GM18520 (cell line): ENCODE measurements around the gene TMEM212.

ENCODE experiments used
- ATAC-seq: cut with Tn5 transposase; IDR thresholded peaks from one replicate; pipeline ENCODE4 v1.9.1; 2021; ENCODE audit not compliant: unreplicated experiment

Gene TMEM212

DNA sequence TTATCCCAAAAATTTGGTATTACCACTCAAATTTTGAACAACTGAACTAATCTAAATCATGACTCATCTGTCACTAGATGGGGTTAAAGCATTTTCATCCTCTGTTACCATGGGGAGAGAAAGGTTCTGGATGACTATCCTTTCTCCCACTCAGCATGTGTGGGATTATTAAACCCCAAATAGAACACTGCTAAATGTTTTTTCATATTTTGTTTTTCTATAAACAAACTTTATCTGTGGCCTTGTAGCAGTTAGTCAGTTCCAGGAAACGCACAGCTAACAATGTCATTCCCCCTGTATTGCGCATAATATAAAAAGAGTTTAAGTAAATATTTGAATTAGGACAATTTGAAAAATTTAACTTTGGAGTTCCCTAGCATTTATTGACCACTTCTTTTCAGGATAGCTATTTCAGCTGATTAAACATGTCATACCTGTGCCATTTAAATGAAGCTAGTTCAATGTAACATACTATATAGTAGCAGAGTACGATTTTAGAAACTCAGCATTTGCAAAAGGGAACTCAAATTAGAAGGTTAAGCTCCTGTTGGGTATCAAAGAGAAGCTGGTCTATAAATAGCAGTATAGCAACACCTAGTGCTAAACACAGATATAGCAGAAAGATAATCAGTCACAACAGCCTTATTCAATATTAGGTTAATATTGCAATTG lies 9.2 kb upstream of the TMEM212 start:
- no peak for ATAC-seq

DNA sequence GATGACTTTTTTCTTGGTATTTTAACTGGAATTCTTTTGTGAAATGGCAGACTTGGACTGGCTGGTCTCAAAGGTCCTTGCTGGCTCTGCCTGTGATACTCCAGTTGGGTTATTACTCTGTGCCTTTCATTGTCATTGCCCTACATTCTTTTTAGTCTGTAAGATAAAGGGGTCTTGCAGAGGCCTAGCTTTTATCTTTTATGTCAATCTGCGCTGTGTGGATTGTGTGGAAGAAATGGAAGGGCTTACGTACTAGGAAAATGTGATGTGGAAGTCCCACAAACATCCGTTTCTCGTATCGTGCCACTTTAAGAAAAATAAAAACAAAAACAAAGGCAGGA lies 8.7 kb upstream of the TMEM212 start:
- no peak for ATAC-seq

- ATAC-seq: no peak
These were observed 8.0 kb upstream of the TMEM212 start for GRCh38 chr3:171835116-171835515.

DNA sequence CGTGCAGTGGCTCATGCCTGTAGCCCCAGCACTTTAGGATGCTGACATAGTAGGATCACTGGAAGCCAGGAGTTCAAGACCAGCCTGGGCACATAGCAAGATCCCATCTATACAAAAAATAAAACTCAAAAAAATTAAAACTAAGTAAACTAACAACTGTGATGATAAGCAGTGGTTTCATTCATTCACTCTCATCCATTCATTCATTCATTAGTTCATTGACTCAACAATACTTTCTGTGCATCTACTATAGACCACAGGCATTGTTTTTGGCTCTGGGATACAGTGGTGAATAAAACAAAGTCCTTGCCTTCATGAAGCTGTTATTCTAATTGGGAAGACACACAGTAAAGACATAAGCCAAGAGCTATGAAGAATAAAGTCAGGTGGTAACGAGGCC lies 7.5 kb upstream of the TMEM212 start:
- ATAC-seq: no peak

DNA sequence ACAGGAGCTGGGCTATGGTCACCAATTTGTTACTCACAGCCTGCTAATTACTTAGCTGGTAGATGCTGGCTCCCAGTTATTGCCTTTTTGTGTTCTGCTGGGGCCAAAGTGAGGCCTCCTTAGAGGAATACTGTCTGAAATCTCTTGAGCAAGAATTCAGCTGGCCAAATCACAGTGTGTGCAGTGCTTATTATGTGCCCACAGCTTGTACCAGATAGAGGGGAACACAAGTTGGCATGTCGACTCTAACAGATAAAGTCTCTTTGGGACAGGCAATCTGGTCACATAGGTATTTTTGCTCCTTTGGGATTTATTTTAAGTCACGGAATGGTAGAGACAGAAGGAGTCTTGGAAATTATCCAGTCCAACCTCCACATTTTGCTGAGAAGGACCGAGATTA lies 6.3 kb upstream of the TMEM212 start:
- no peak for ATAC-seq

DNA sequence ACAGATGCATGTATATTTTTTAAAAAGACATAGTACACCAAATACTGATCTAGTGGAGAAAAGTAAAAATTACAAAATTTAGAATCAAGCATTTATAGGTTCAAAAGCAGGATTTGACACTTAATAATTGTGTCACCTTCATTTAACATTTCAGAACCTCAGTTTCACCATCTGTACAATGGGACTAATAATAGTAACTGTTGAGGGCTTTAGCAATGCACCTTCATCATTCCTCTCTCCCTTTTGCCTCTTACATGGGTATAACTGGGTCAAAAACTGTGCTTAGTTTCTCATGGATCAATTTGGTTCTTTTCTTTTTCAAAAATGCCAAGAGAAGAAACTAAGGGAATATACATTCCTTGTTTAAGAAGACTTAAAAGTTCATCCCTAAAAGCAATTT lies 5.5 kb upstream of the TMEM212 start:
- ATAC-seq: no peak

DNA sequence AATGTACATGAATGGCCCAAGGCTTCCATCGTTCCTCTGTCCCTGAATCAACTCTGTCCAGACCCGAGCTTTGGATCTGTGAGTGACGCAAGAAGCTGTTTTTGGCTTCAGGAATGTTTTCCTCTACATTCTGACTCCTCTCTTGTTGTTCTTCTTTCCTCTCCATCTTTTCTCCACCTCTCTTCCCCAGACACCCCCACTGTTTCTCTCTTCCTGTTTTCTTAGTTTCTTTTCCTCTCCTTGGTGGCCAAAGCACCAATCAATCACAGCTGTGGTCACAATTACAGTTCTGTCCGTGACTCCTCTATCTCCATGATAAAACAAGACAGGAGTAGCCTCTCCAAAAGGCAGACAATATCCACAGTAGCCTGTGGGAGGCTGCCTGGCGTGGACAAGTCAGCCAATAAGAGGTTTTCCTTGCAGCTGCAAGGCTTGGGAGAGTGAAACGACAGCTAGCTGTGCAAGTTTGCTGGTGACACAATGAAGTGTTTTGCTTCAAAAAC lies 4.9 kb upstream of the TMEM212 start:
- no peak for ATAC-seq

DNA sequence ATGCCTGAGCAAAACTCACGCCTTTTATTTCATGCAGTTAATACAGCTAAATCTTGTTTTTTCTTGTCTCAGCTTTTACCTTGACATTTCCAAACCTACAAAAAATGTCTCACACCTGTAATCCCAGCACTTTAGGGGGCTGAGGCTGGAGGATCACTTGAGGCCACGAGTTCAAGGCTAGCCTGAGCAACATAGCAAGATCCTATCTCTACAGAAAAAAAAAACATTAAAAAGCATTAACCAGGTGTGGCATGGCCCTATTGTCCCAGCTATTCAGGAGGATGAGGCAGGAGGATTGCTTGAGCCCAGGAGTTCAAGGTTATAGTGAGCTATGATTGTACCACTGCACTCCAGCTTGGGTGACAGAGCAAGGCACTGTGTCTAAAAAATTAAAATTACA lies 3.9 kb upstream of the TMEM212 start:
- ATAC-seq: no peak

DNA sequence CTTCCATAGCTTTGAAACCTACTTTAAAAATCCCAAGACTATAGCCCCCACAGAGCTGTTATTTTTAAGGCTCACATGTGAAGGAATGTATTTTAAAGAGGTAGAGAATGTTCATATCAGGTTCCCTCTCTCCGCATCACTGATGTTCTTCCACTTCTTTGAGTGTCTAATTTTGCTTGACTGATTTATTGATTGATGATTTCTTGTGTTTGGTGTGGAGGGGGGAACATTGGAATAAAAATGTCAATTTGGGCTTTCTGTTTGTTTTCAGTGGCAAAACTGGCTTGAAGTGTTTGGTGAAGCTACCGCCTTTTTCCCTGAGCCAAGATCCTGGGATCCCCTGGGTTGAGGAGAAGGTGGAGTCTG lies 2.7 kb upstream of the TMEM212 start:
- no peak for ATAC-seq

- no peak for ATAC-seq
These were observed 2.1 kb upstream of the TMEM212 start for GRCh38 chr3:171840811-171841619.

- ATAC-seq: no peak
These were observed 1.5 kb upstream of the TMEM212 start for GRCh38 chr3:171841620-171842000.

DNA sequence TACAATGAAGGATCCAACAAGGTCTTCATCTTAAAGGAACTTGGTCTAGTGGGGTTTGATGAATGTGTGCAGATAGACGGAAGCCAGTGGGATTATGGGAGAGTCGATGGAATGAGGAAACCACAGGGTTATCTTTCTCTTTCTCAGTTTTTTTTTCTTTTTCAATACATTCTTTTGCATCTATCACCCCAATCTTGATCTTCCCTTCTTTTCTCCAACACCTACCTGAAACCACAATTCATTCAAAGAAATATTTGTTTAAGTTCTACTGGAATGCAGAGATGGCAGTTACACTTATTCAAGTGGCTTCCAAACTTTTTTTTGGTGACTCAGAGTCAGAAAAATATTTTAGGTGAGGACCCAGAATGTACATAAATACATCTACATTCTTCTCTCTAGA lies 1.7 kb downstream of the TMEM212 start:
- ATAC-seq: no peak

GRCh38 chr3:171845481-171846284 lies 2.5 kb downstream of the TMEM212 start:
- ATAC-seq: no peak

- ATAC-seq: peak; percentile 77
These were observed 3.4 kb downstream of the TMEM212 start for GRCh38 chr3:171846597-171846996.

GRCh38 chr3:171847133-171847532 lies 4.0 kb downstream of the TMEM212 start:
- no peak for ATAC-seq

DNA sequence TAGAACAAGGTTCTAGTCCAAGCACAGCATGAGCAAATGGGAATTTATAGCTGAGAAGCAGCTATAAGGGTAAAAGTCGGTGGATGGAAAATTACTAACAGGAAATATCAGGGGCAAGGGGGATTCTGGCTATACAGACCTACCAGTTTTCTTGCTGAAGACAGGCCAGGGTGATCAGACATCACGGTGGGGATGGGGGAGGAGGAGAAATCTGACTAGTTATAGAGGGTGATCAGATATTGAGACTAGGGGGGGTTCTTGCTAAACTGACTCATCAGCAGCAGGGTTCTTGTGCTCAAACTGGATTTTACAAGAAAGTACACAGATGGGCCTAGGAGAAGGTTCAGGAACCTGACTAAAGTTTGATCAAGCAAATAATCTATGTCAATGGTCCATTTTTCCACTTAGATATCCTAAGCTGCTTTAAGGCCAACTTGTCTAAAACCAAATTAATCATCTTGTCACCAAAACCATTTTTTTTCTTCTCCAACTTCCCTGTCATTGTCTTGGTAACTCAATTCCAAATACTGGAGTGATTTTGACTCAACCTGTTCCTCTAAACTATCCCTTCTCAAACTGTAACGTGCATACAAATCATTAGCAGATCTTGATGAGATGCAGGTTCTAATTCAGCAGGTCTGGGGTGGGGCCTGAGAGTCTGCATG lies 4.6 kb downstream of the TMEM212 start:
- no peak for ATAC-seq

DNA sequence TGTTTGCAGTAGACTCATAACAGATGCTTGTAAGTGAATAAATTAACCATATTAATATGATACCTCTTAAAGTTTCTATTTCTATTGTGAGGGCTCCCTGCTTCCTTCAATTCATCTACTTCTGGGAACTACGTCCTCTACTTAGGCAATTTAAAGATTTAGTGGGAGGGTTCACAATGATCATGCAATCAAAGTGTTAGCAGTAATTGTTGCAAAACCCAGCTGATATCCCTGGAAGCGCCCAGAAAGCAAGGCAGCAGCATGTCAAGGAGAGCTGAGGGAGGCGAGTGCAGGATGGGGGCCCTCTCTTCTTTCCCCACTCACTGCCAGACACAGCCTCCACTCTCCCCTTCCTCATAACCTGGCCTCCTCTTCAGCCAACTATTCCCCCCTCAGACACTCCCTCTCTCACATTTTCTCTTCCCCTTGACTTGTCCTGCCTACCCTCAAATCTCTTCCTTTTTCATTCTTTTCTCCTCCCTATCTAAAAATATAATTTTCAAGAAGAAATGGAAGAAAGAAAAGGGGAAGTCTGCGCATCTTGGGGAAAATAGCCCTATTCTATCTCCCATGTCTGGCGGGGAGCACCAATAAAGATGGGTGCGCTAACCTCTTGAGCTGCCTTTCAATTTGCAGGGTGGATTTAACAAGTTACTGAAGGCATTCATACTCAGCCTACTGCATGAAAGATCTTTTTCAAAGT lies 6.6 kb downstream of the TMEM212 start:
- no peak for ATAC-seq

DNA sequence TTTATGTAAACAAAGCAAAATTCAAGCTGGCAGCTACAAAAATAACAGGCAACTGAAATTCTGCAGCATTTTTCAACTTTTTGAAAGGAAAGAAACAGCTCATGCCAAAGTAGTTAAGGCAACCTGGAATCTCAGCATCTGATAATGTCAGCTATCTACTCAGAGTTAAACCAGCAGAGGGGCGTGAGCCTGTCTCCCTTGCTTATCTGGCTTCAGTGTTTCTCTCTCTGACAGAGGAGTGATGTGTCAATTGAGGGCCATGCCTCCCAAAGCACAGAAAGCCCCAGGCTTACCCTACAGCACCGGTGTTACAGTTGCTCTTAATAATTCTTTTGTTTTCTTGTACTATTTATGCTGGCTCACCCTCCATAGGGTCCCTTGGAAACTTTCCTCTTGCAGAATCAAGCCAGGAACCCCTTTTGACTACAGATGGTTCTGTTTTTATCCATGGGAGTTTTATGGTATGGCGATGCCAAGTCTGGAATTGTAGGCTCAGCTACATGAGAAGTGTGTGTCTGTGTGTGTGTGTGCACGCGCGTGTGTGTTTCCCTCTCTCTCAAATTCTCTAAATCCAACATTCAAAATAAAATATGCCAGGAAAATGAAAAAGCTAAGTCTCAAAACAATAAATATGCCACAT lies 7.3 kb downstream of the TMEM212 start:
- ATAC-seq: no peak

GRCh38 chr3:171850960-171851659 lies 8.0 kb downstream of the TMEM212 start:
- no peak for ATAC-seq

DNA sequence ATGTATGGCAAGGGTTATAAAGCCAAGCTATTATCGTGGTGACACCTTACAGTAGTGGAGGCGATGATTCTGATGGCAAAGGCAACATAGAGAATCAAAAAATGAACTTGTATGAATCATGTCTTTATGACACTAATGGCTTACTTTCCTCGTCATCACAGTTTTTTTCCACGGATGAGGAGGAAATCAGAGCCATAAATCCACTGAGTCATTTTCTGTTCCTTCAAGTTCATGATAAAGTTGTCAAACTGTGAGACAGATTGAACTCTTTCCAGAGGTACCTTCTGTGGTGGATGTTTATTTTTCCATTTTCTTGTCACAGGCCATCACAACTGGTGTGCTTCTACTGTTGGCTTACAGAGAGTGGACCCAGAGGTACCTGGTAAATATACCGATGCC lies 8.5 kb downstream of the TMEM212 start:
- no peak for ATAC-seq
